Spleen (tissue), 11 donors: ENCODE measurements around the gene DPT. TPM values are rescaled to one million over a fixed set of nuclear protein-coding genes. Genes with fewer than 3 reads are reported as not detected.

Experiments
- DNase-seq: peaks from one replicate; pipeline ENCODE4 v3.0.0-alpha.2; 2020
- H3K27ac ChIP-seq, 8 donors: fragments of 200-600 bp; sonication (generic) in 7 of 8; 1 replicate in 4 of 8; 2 replicates in 4 of 8; pipeline versions ENCODE4 v1.5.0 to v1.8.0; 2016 to 2021; ENCODE audit warnings: inconsistent platforms in 4 of 8, mild to moderate bottlenecking in 4 of 8, moderate library complexity in 1 of 8
- H3K27me3 ChIP-seq, 7 donors: fragments of 200-600 bp; sonication (generic) in 6 of 7; replicated peaks in 1 of 7; 1 replicate in 4 of 7; 2 replicates in 3 of 7; pipeline versions ENCODE4 v1.5.0 to v1.8.0; 2016 to 2021; ENCODE audit warnings: inconsistent platforms in 3 of 7, mild to moderate bottlenecking in 1 of 7
- H3K36me3 ChIP-seq, 6 donors: fragments of 200-600 bp; sonication (generic) in 5 of 6; 1 replicate in 4 of 6; 2 replicates in 2 of 6; pipeline versions ENCODE4 v1.5.0 to v1.8.0; 2016 to 2021; ENCODE audit warnings: inconsistent platforms in 2 of 6
- H3K4me1 ChIP-seq, 6 donors: fragments of 200-600 bp; sonication (generic) in 5 of 6; 1 replicate in 3 of 6; 2 replicates in 3 of 6; pipeline versions ENCODE4 v1.5.0 to v1.8.0; 2016 to 2021; ENCODE audit warnings: inconsistent platforms in 3 of 6
- H3K4me3 ChIP-seq, 8 donors: fragments of 200-600 bp; sonication (generic) in 7 of 8; 1 replicate in 4 of 8; 2 replicates in 4 of 8; pipeline versions ENCODE4 v1.5.0 to v1.8.0; 2016 to 2021; ENCODE audit warnings: inconsistent platforms in 4 of 8, mild to moderate bottlenecking in 4 of 8, moderate library complexity in 2 of 8
- H3K9me3 ChIP-seq, 8 donors: fragments of 200-600 bp; sonication (generic) in 7 of 8; 1 replicate in 4 of 8; 2 replicates in 4 of 8; pipeline versions ENCODE4 v1.5.0 to v1.8.0; 2016 to 2021; ENCODE audit warnings: inconsistent platforms in 4 of 8
- POLR2A ChIP-seq, 3 donors: fragments of 450-650 bp; IDR thresholded peaks; one replicate each; pipeline ENCODE4 v1.5.1; 2017; ENCODE audit warnings: antibody characterized with exemption in 3 of 3, mild to moderate bottlenecking in 1 of 3
- POLR2AphosphoS5 ChIP-seq, 3 donors: sonication (generic); formaldehyde crosslinking; IDR thresholded peaks; one replicate each; pipeline ENCODE4 v1.5.1; 2017; ENCODE audit warnings: antibody characterized with exemption in 3 of 3
- WGBS, 5 donors: extraction: QIAGEN DNeasy Blood & Tissue Kit in 3 of 5; methylation state at CpG; one replicate each; pipeline versions ENCODE4 v1.1.5 to v1.1.7; 2013 to 2018; 5-methylcytosine and 5-hydroxymethylcytosine counted together
- intact Hi-C: fragments of 100-400 bp; cut with DNase I; formaldehyde crosslinking; loops from one replicate; pipeline ENCODE4 v1.15.0; 2023; ENCODE audit warnings: low total_unique reads
- polyA plus RNA-seq, 3 donors: library from polyadenylated mRNA; stranded (reverse); fragments of 200-250 nt; gene quantifications; one replicate each; pipeline ENCODE4 v1.2.1, GENCODE V29; 2013
- total RNA-seq, 7 donors: library from RNA; depleted of rRNA in 3 of 7; stranded (reverse); fragments of >200 nt in 3 of 7; fragmentation: NEBNext Ultra II Directional in 4 of 7; extraction: Animal tissue kit (Norgen Biotek cat#: 25700) in 4 of 7; gene quantifications; one replicate each; pipeline versions ENCODE4 v1.1.0 to v1.2.1, GENCODE V29; 2016 to 2021
- TF ChIP-seq, protein P1 (sequence below), 11 experiments: fragments of 200-600 bp in 7 of 11; fragments of 450-650 bp in 4 of 11; sonication (generic) in 4 of 11; IDR thresholded peaks in 8 of 11; conservative IDR thresholded peaks in 3 of 11; 1 replicate in 7 of 11; 2 replicates in 4 of 11; pipeline versions ENCODE4 v1.4.0 to v1.8.0; 2016 to 2021; ENCODE audit warnings: antibody characterized with exemption in 11 of 11, inconsistent platforms in 4 of 11, mild to moderate bottlenecking in 1 of 11
- donor health status: healthy with polysubstance abuse.
- donor health status: DM: no; HTN: no; CAD: no; lungs with moderate emphysema.
- donor health status: DM: no; HTN: no; CAD: no.
- donor health status: Bipolar disorder and iron deficiency.
- donor health status: healthy.
- donor health status: DM: no; HTN: no; CAD: no.
- donor health status: DM: yes; HTN: yes; CAD: no.

The DPT gene
- total and polyA plus RNA-seq, 10 donors = 0.37 to 7.2 (median 0.93) TPM; not detected in 5

DNA sequence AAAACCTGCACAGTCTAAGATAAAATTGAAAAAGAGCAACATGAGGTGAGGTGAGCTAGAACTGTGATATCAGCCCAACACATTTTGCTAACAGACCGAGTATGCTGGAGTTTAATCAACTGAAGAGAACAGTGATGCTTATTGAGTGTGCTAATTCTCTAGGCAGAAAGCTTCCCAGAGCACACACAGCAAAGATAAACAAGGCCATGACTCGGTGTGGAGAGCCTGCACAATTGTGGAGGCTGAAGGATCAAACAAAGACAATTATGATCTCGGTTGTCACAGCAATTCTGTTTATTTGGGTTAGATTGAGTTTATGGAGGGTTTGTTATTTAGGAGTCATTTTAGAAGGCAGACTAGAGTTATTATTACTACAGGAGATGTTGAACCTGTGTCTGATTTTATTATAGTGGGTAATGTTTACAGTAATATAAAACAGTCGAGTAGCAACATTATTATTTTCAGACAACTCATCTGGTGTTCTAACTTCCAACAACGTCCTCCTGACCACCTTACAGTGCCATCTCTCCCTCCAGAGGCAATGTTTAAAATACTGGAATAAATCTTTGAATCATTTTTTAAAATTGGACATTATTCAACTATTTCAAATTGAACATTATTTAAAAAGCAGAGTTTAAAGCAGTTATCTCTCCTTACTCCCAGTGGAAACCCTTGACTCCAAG lies 40.2 kb downstream of the DPT start:
- Histone ChIP-seq H3K27ac (no peak overlapping the region), H3K27me3 (peaks cover 0 to 7% (median 0%) of the 10 kb centered on the region in 7 donors), H3K4me3 (no peak overlapping the region), H3K36me3 (no peaks in the 10 kb centered on the region), H3K9me3 (no peaks in the 10 kb centered on the region), H3K4me1 (no peaks in the 10 kb centered on the region)
- TF ChIP-seq POLR2AphosphoS5 (IDR thresholded peaks at IDR 0.05) = no peak
- TF ChIP-seq, protein P1, sequence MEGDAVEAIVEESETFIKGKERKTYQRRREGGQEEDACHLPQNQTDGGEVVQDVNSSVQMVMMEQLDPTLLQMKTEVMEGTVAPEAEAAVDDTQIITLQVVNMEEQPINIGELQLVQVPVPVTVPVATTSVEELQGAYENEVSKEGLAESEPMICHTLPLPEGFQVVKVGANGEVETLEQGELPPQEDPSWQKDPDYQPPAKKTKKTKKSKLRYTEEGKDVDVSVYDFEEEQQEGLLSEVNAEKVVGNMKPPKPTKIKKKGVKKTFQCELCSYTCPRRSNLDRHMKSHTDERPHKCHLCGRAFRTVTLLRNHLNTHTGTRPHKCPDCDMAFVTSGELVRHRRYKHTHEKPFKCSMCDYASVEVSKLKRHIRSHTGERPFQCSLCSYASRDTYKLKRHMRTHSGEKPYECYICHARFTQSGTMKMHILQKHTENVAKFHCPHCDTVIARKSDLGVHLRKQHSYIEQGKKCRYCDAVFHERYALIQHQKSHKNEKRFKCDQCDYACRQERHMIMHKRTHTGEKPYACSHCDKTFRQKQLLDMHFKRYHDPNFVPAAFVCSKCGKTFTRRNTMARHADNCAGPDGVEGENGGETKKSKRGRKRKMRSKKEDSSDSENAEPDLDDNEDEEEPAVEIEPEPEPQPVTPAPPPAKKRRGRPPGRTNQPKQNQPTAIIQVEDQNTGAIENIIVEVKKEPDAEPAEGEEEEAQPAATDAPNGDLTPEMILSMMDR (IDR thresholded peaks at IDR 0.05 in 8 of 11, conservative IDR thresholded peaks at IDR 0.05 in 3 of 11) = no peak
- intact Hi-C loops = no loop called here
- WGBS, 5 donors = 74 to 81% (median 75%) methylated on average over 5 of the region's 5 CpGs
- DNase-seq = no peak

DNA sequence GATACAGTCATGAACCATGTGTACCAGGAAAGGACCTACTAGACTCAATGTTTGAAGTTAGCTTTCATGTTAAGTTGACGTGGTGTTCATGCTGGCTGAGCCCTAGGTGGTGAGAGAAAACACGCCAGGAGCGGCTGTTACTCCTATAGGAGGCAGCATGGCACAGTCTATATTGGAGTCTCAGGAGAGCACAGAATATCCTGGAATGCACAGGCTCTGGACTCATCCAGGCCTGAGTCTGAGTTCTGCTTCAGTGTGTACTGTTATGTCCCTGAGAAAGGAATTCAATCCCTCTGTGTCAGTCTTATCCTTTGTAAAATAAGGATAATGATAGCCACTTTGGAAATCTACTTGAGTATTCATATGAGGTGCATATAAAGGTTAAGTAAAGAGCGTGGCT lies 41.2 kb downstream of the DPT start:
- H3K4me3 ChIP-seq = no peak overlapping the region
- H3K9me3 ChIP-seq = no peaks in the 10 kb centered on the region
- H3K36me3 ChIP-seq = no peaks in the 10 kb centered on the region
- no peak overlapping the region for H3K27ac ChIP-seq
- intact Hi-C loops = no loop called here
- TF ChIP-seq, protein P1 (IDR thresholded peaks at IDR 0.05 in 8 of 11, conservative IDR thresholded peaks at IDR 0.05 in 3 of 11) = no peak
- TF ChIP-seq POLR2AphosphoS5 (IDR thresholded peaks at IDR 0.05) (no peak), POLR2A (IDR thresholded peaks at IDR 0.05) (no peak)
- H3K4me1 ChIP-seq = no peaks in the 10 kb centered on the region
- no peak for DNase-seq
- peaks cover 0 to 9% (median 0%) of the 10 kb centered on the region in 7 donors for H3K27me3 ChIP-seq
- WGBS, 5 donors = 78 to 95% (median 91%) methylated on average over 4 of the region's 4 CpGs

DNA sequence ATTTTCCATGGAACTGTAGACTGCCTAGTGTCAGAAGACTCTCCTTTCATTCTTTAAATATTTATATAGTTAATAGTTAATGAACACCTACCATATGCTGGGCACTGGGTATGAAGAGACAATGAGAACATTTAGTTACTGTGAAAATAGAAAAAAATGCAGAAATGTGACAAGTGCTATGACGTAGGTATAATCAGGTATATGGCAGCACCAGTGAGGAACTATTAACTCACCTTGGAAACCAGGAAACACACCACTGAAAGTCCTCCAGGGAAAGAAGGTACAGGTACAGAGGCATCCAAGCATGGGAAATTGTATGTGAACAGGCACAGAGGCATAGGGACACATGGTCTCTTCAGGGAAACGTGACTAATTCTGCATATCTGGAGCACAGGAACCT lies 42.3 kb downstream of the DPT start:
- Histone ChIP-seq H3K36me3 (no peaks in the 10 kb centered on the region), H3K4me1 (no peaks in the 10 kb centered on the region), H3K27me3 (peaks cover 0 to 9% (median 0%) of the 10 kb centered on the region in 7 donors), H3K4me3 (no peak overlapping the region), H3K9me3 (peaks cover 0 to 8% (median 0%) of the 10 kb centered on the region in 8 donors), H3K27ac (no peak overlapping the region)
- DNase-seq = no peak
- intact Hi-C loops = no loop called here
- 79 to 93% (median 92%) methylated on average over 2 of the region's 2 CpGs for WGBS, 5 donors
- TF ChIP-seq POLR2AphosphoS5 (IDR thresholded peaks at IDR 0.05) (no peak), POLR2A (IDR thresholded peaks at IDR 0.05) (no peak)
- TF ChIP-seq, protein P1 (IDR thresholded peaks at IDR 0.05 in 8 of 11, conservative IDR thresholded peaks at IDR 0.05 in 3 of 11) = no peak

DNA sequence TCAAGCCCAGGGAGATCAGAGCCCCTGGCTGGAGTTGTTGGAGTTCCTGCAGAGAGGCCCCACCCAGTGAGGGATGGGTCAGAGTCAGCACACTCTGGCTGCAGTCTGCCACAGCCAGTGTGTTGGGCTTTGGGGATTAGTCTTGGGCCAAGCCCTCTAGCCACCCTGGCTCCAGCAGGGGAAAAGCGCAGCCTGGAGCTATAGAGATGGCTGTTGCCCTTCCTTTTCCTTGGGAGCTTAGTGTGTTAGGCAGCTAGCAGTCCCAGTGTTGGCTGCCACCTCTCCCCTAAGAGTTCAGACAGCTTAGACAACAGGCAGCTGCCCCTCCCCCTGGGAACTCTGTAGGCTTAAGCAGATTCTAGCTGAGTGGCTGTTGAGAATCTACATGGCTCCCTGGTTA lies 45.1 kb downstream of the DPT start:
- H3K36me3 ChIP-seq = no peaks in the 10 kb centered on the region
- H3K4me1 ChIP-seq = no peaks in the 10 kb centered on the region
- DNase-seq = no peak
- no peak overlapping the region for H3K27ac ChIP-seq
- peaks cover 0 to 15% (median 0%) of the 10 kb centered on the region in 8 donors for H3K9me3 ChIP-seq
- H3K27me3 ChIP-seq = peaks cover 0 to 9% (median 0%) of the 10 kb centered on the region in 7 donors
- no peak overlapping the region for H3K4me3 ChIP-seq
- intact Hi-C loops = no loop called here
- 71 to 90% (median 83%) methylated on average over 1 of the region's 1 CpG for WGBS, 5 donors
- TF ChIP-seq, protein P1 (IDR thresholded peaks at IDR 0.05 in 8 of 11, conservative IDR thresholded peaks at IDR 0.05 in 3 of 11) = no peak
- TF ChIP-seq POLR2A (IDR thresholded peaks at IDR 0.05) (no peak), POLR2AphosphoS5 (IDR thresholded peaks at IDR 0.05) (no peak)
